Endothelial cell of umbilical vein (primary cell): Measurements from ENCODE around the gene FARP1. TPM values are rescaled to one million over a fixed set of nuclear protein-coding genes. Genes with fewer than 3 reads are reported as not detected.

ENCODE experiments used
- BruUV-seq: library from RNA; stranded (reverse); fragments of 400-500 nt; replicated peaks from 2 replicates; lab custom pipeline; 2021; lab: Mats Ljungman, UMichigan
- CTCF ChIA-PET: fragments of 300-600, 350-600 bp; sonication (Branson Sonifier 250); formaldehyde crosslinking; loops from one replicate; lab custom pipeline; 2021; ENCODE audit warnings: antibody characterized with exemption, inconsistent platforms; lab: Charles Lee
- POLR2A ChIA-PET: fragments of 300-600, 350-600 bp; sonication (Branson Sonifier 250); formaldehyde crosslinking; loops from one replicate; lab custom pipeline; 2021; ENCODE audit warnings: antibody characterized with exemption, inconsistent platforms; lab: Charles Lee
- DNase-seq: peaks from one replicate; pipeline ENCODE4 v3.0.0-alpha.2; 2011; ENCODE audit warnings: low read depth, low spot score
- FAIRE-seq: peaks from 2 replicates; lab custom pipeline; 2011; peaks lifted over from hg19 to GRCh38; lab: Jason Lieb, UNC
- H2AFZ ChIP-seq: 2 replicates; pipeline ENCODE4 v1.6.0; 2012; ENCODE audit warnings: low read depth, low read length, control low read depth, inconsistent platforms
- H3K27ac ChIP-seq: 2 replicates; pipeline ENCODE4 v1.5.1; 2011; ENCODE audit warnings: low read depth, mild to moderate bottlenecking, control low read depth, low read length, moderate library complexity; ENCODE audit not compliant: insufficient read depth
- H3K27me3 ChIP-seq, 2 experiments: 2 replicates each; pipeline versions ENCODE4 v1.6.0 to v1.6.1; 2011; ENCODE audit warnings: low read length in 2 of 2, mixed read lengths in 1 of 2; ENCODE audit not compliant: control insufficient read depth in 2 of 2, insufficient read depth in 2 of 2
- H3K36me3 ChIP-seq, 2 experiments: 2 replicates in 1 of 2; 3 replicates in 1 of 2; pipeline ENCODE4 v1.5.1; 2011; ENCODE audit warnings: low read length in 2 of 2, mild to moderate bottlenecking in 1 of 2, moderate library complexity in 1 of 2; ENCODE audit not compliant: control insufficient read depth in 2 of 2, insufficient read depth in 2 of 2; ENCODE audit errors: extremely low read depth in 1 of 2
- H3K4me1 ChIP-seq: 3 replicates; pipeline ENCODE4 v1.5.1; 2011; ENCODE audit warnings: mild to moderate bottlenecking, low read length; ENCODE audit not compliant: control insufficient read depth, insufficient read depth; ENCODE audit errors: extremely low read depth
- H3K4me2 ChIP-seq: 2 replicates; pipeline ENCODE4 v1.6.1; 2011; ENCODE audit warnings: low read length, control low read depth, mixed read lengths; ENCODE audit not compliant: insufficient read depth
- H3K4me3 ChIP-seq, 3 experiments: fragments of 200-600 bp in 1 of 3; sonication (generic), shearing (Covaris generic) in 1 of 3; replicated peaks in 1 of 3; 2 replicates each; pipeline ENCODE4 v1.5.1; 2011 to 2016; ENCODE audit warnings: control low read depth in 3 of 3, low read length in 3 of 3, mild to moderate bottlenecking in 2 of 3, inconsistent platforms in 1 of 3, low read depth in 1 of 3, moderate library complexity in 1 of 3; ENCODE audit not compliant: insufficient read depth in 1 of 3
- H3K79me2 ChIP-seq: 2 replicates; pipeline ENCODE4 v1.6.0; 2012; ENCODE audit warnings: low read length, inconsistent platforms; ENCODE audit not compliant: control insufficient read depth, insufficient read depth
- H3K9ac ChIP-seq: replicated peaks from 2 replicates; pipeline ENCODE3; 2011; ENCODE audit warnings: low read length, control low read depth; ENCODE audit not compliant: insufficient read depth; ENCODE audit errors: extremely low read depth
- H3K9me1 ChIP-seq: replicated peaks from 3 replicates; pipeline ENCODE4 v1.6.0; 2011; ENCODE audit warnings: mild to moderate bottlenecking, low read length; ENCODE audit not compliant: control insufficient read depth, insufficient read depth; ENCODE audit errors: extremely low read depth
- H3K9me3 ChIP-seq: replicated peaks from 2 replicates; pipeline ENCODE4 v1.5.1; 2012; ENCODE audit warnings: low read length, inconsistent platforms; ENCODE audit not compliant: control insufficient read depth, insufficient read depth
- H4K20me1 ChIP-seq: replicated peaks from 2 replicates; pipeline ENCODE3; 2011; ENCODE audit warnings: mild to moderate bottlenecking, low read length; ENCODE audit not compliant: control insufficient read depth, insufficient read depth; ENCODE audit errors: extremely low read depth
- CTCF ChIP-seq, 2 donors: IDR thresholded peaks; 1 replicate in 1 of 2; 2 replicates in 1 of 2; pipeline ENCODE4 v1.5.1; 2011; ENCODE audit warnings: low read length in 2 of 2, mild to moderate bottlenecking in 2 of 2, moderate library complexity in 2 of 2, control low read depth in 1 of 2, inconsistent platforms in 1 of 2, low read depth in 1 of 2; ENCODE audit not compliant: insufficient read depth in 1 of 2; ENCODE audit errors: extremely low read depth in 1 of 2
- EZH2 ChIP-seq: IDR thresholded peaks from 2 replicates; pipeline ENCODE4 v1.6.1; 2012; ENCODE audit warnings: borderline replicate concordance, low read depth, mild to moderate bottlenecking, moderate library complexity, low read length, inconsistent platforms; ENCODE audit not compliant: severe bottlenecking
- FOS ChIP-seq: IDR thresholded peaks from 2 replicates; pipeline ENCODE4 v1.6.1; 2011; ENCODE audit warnings: mild to moderate bottlenecking, low read length, moderate library complexity, borderline replicate concordance; ENCODE audit not compliant: insufficient read depth
- GATA2 ChIP-seq: IDR thresholded peaks from 2 replicates; pipeline ENCODE4 v1.7.0; 2011; ENCODE audit warnings: low read depth, mild to moderate bottlenecking, moderate library complexity, mixed read lengths, low read length; ENCODE audit not compliant: insufficient read length, insufficient read depth
- JUN ChIP-seq: IDR thresholded peaks from 2 replicates; pipeline ENCODE4 v1.6.1; 2011; ENCODE audit warnings: borderline replicate concordance, low read depth; ENCODE audit not compliant: insufficient read length, insufficient read depth
- MYC ChIP-seq: IDR thresholded peaks from one replicate; pipeline ENCODE4 v1.6.1; 2011; ENCODE audit warnings: mild to moderate bottlenecking, low read depth, low read length
- POLR2A ChIP-seq: IDR thresholded peaks from 2 replicates; pipeline ENCODE4 v1.6.1; 2012; ENCODE audit warnings: low read depth, mild to moderate bottlenecking, control low read depth, low read length
- POLR2AphosphoS5 ChIP-seq: IDR thresholded peaks from 2 replicates; pipeline ENCODE4 v1.6.1; 2012; ENCODE audit warnings: low read depth, mild to moderate bottlenecking, control low read depth, low read length, moderate library complexity; ENCODE audit not compliant: insufficient read depth
- dilution Hi-C: fragments of 300-500 bp; cut with MboI; formaldehyde crosslinking; loops from one replicate; pipeline ENCODE4 v1.15.0; 2019; ENCODE audit warnings: low sequenced_read_pairs; ENCODE audit not compliant: extremely low pct_ligation_motif_present
- intact Hi-C: fragments of 100-400 bp; cut with micrococcal nuclease; formaldehyde crosslinking; loops from one replicate; pipeline ENCODE4 v1.10.0; 2022
- polyA plus RNA-seq, 4 experiments: library from polyadenylated mRNA; depleted of rRNA in 3 of 4; stranded (reverse) in 3 of 4; unstranded in 1 of 4; fragments of >200 nt; gene quantifications; 2 replicates each; pipeline versions ENCODE4 v1.2.1 to v1.2.3, GENCODE V29; 2011 to 2012; ENCODE audit warnings: missing spikeins in 1 of 4
- total RNA-seq: library from RNA; stranded (reverse); gene quantifications from 2 replicates; pipeline ENCODE4 v1.2.3, GENCODE V29; 2021
- TF ChIP-seq, protein P1 (sequence below): IDR thresholded peaks from 2 replicates; pipeline ENCODE4 v1.6.1; 2011; ENCODE audit not compliant: insufficient read depth, insufficient read length

Gene FARP1
- total and polyA plus RNA-seq, 2 donors (not counting 3 experiments of a cell fraction or from before 2014, with no cell fraction given) = 19.0 to 77.7 TPM

DNA sequence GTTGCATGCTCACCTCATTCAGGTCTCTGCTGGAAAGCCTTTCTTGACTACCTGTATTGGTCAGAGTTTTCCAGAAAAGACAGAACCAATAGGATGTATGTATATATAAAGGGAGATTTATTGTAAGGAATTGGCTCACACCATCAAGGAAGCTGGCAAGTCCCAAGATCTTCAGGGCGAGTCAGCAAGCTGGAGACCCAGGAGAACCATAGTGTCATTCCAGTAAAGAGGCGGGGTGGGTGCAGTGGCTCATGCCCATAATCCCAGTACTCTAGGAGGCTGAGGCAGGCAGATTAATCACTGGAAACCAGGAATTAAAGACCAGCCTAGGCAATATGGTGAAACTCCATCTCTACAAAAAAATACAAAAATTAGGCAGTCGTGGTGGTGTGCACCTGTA is 30.4 kb upstream of the FARP1 start:
- dilution Hi-C loops (no loop called here), intact Hi-C loops (no loop called here)
- H3K36me3 ChIP-seq = no peaks in the 10 kb centered on the region
- no peak overlapping the region for H3K4me2 ChIP-seq
- H3K4me3 ChIP-seq = no peak overlapping the region
- no peaks in the 10 kb centered on the region for H3K9me1 ChIP-seq
- H3K4me1 ChIP-seq = no peaks in the 10 kb centered on the region
- H3K9ac ChIP-seq = no peak overlapping the region
- DNase-seq (no peak), FAIRE-seq (no peak)
- H3K79me2 ChIP-seq = no peaks in the 10 kb centered on the region
- ChIA-PET CTCF (no interaction called here), POLR2A (no interaction called here)
- H3K27me3 ChIP-seq = peaks cover 0 to 2% of the 10 kb centered on the region in 2 experiments
- BruUV-seq = no TSS peak
- no peak overlapping the region for H2AFZ ChIP-seq
- TF ChIP-seq CTCF (IDR thresholded peaks at IDR 0.05; ENCODE audit: extremely low read depth in 1 of 2, insufficient read depth in 1 of 2, low read depth in 1 of 2, low read length in 2 of 2) (no peak), JUN (no peak), POLR2AphosphoS5 (no peak), GATA2 (no peak), FOS (no peak), POLR2A (no peak), MYC (no peak), EZH2 (no peak)
- TF ChIP-seq, protein P1, sequence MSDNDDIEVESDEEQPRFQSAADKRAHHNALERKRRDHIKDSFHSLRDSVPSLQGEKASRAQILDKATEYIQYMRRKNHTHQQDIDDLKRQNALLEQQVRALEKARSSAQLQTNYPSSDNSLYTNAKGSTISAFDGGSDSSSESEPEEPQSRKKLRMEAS = no peak
- H3K9me3 ChIP-seq = no peaks in the 10 kb centered on the region
- H3K27ac ChIP-seq = no peak overlapping the region
- H4K20me1 ChIP-seq = no peaks in the 10 kb centered on the region
